DMS53 treated with DMSO at 0.1 percent for 48 hours (cell line): ENCODE results near the gene RSF1.
"Not testable (repeated sequence)": the region's sequence is repeated elsewhere in the genome, so short reads cannot be mapped to it uniquely, and the experiment has no call there.

Source experiments
- DNase-seq: peaks from one replicate; lab custom pipeline; 2025; ENCODE audit not compliant: unreplicated experiment; lab: John Stamatoyannopoulos, UW

Gene RSF1

GRCh38 chr11:77636731-77637344 lies 183.7 kb downstream of the RSF1 start:
- DNase-seq, result no peak

DNA sequence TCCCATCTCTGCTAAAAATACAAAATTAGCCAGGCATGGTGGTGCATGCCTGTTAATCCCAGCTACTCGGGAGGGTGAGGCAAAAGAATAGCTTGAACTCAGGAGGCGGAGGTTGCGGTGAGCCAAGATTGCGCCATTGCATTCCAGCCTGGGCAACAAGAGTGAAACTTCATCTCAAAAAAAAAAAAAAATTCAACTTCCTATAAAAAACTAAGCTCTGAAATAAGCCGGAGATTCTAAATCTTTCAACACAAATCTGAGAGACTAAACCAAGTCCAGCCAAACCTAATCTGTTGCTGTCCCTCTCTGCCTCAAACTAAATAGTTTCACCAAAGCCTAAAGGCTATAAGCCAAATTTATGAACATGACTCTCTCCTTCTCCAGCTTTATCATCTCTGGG lies 186.6 kb downstream of the RSF1 start:
- DNase-seq, result not testable (repeated sequence)

- no peak for DNase-seq
Observed at GRCh38 chr11:77630157-77630710, 190.3 kb downstream of the RSF1 start.

DNA sequence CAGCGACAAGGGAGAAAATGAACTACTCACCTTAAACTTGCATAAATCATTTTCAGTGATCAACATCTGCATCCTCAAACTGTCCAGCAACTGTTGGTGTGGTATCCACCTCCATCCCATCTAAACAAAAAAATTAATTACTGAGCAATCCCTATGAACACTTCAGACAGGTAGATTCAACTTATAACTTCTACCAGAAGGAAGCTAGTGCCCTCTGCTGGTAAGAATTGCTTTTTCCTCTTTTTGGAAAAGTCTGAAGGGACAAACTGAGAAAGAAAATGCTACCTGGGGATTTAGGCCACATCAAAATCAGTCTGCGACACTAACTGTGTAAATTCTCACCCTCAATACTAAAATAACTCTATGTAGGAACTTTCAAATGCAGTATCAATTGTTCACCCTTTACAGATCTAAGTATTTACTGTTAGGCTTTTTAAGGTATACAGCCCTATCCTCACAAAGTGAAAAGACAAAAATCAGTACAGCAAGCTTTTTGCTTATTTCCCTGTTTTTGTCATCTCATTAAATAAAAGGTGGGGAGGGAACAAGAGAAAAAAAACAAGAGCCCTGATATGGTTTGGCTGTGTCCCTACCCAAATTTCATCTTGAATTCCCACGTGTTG lies 200.8 kb downstream of the RSF1 start:
- peak; percentile 78 for DNase-seq

- no peak for DNase-seq
Observed at GRCh38 chr11:77617892-77618291, 202.6 kb downstream of the RSF1 start.

GRCh38 chr11:77611921-77612320 lies 208.6 kb downstream of the RSF1 start:
- DNase-seq, result no peak
